IPS-15b (cell line): ENCODE data around the gene NAT8L.

ENCODE experiments used
- H3K27me3 ChIP-seq: one replicate; pipeline ENCODE4 v1.6.1; 2013; ENCODE audit warnings: low read length; ENCODE audit not compliant: control insufficient read depth, insufficient read depth
- H3K36me3 ChIP-seq: one replicate; pipeline ENCODE4 v1.6.1; 2013; ENCODE audit warnings: low read length; ENCODE audit not compliant: control insufficient read depth, insufficient read depth
- H3K4me1 ChIP-seq: one replicate; pipeline ENCODE4 v1.6.1; 2013; ENCODE audit warnings: mild to moderate bottlenecking, low read length; ENCODE audit not compliant: control insufficient read depth, insufficient read depth
- H3K4me3 ChIP-seq: one replicate; pipeline ENCODE4 v1.5.1; 2013; ENCODE audit warnings: low read depth, low read length
- H3K9ac ChIP-seq: one replicate; pipeline ENCODE4 v1.6.1; 2013; ENCODE audit warnings: low read depth, mild to moderate bottlenecking, low read length
- H3K9me3 ChIP-seq: one replicate; pipeline ENCODE4 v1.6.1; 2013; ENCODE audit warnings: mild to moderate bottlenecking, low read length; ENCODE audit not compliant: control insufficient read depth, insufficient read depth

NAT8L gene

GRCh38 chr4:2074588-2074987 lies 15.5 kb downstream of the NAT8L start:
- Histone ChIP-seq H3K36me3 (no peaks in the 10 kb centered on the region), H3K9ac (no peak overlapping the region), H3K4me3 (no peak overlapping the region), H3K4me1 (peaks cover 2% of the 10 kb centered on the region), H3K27me3 (no peaks in the 10 kb centered on the region), H3K9me3 (no peaks in the 10 kb centered on the region)

- Histone ChIP-seq H3K9ac (no peak overlapping the region), H3K9me3 (no peaks in the 10 kb centered on the region), H3K36me3 (no peaks in the 10 kb centered on the region), H3K4me1 (peaks cover 2% of the 10 kb centered on the region), H3K27me3 (no peaks in the 10 kb centered on the region), H3K4me3 (no peak overlapping the region)
These were observed 16.3 kb downstream of the NAT8L start for GRCh38 chr4:2075171-2075986.

GRCh38 chr4:2075987-2076907 lies 17.1 kb downstream of the NAT8L start:
- no peak overlapping the region for H3K4me3 ChIP-seq
- no peak overlapping the region for H3K9ac ChIP-seq
- H3K27me3 ChIP-seq, result no peaks in the 10 kb centered on the region
- H3K9me3 ChIP-seq, result no peaks in the 10 kb centered on the region
- H3K36me3 ChIP-seq, result no peaks in the 10 kb centered on the region
- H3K4me1 ChIP-seq, result peaks cover 2% of the 10 kb centered on the region

GRCh38 chr4:2076908-2077536 lies 17.9 kb downstream of the NAT8L start:
- Histone ChIP-seq H3K27me3 (no peaks in the 10 kb centered on the region), H3K4me1 (no peaks in the 10 kb centered on the region), H3K9me3 (no peaks in the 10 kb centered on the region), H3K4me3 (no peak overlapping the region), H3K36me3 (no peaks in the 10 kb centered on the region), H3K9ac (peak overlapping the region; percentile 37)

GRCh38 chr4:2077537-2078460 lies 18.7 kb downstream of the NAT8L start:
- Histone ChIP-seq H3K9ac (no peak overlapping the region), H3K27me3 (no peaks in the 10 kb centered on the region), H3K4me1 (no peaks in the 10 kb centered on the region), H3K9me3 (no peaks in the 10 kb centered on the region), H3K36me3 (no peaks in the 10 kb centered on the region), H3K4me3 (no peak overlapping the region)

- H3K4me3 ChIP-seq, result no peak overlapping the region
- H3K4me1 ChIP-seq, result no peaks in the 10 kb centered on the region
- H3K9me3 ChIP-seq, result no peaks in the 10 kb centered on the region
- no peaks in the 10 kb centered on the region for H3K27me3 ChIP-seq
- no peak overlapping the region for H3K9ac ChIP-seq
- H3K36me3 ChIP-seq, result no peaks in the 10 kb centered on the region
These were observed 19.5 kb downstream of the NAT8L start for GRCh38 chr4:2078584-2078983.

- Histone ChIP-seq H3K4me1 (no peaks in the 10 kb centered on the region), H3K4me3 (no peak overlapping the region), H3K9ac (no peak overlapping the region), H3K36me3 (no peaks in the 10 kb centered on the region), H3K27me3 (no peaks in the 10 kb centered on the region), H3K9me3 (no peaks in the 10 kb centered on the region)
These were observed 19.9 kb downstream of the NAT8L start for GRCh38 chr4:2079006-2079405.

GRCh38 chr4:2079926-2080325 lies 20.8 kb downstream of the NAT8L start:
- Histone ChIP-seq H3K4me3 (no peak overlapping the region), H3K9ac (no peak overlapping the region), H3K27me3 (no peaks in the 10 kb centered on the region), H3K9me3 (no peaks in the 10 kb centered on the region), H3K4me1 (no peaks in the 10 kb centered on the region), H3K36me3 (no peaks in the 10 kb centered on the region)

- Histone ChIP-seq H3K9me3 (no peaks in the 10 kb centered on the region), H3K36me3 (no peaks in the 10 kb centered on the region), H3K27me3 (no peaks in the 10 kb centered on the region), H3K4me1 (no peaks in the 10 kb centered on the region), H3K4me3 (no peak overlapping the region), H3K9ac (no peak overlapping the region)
These were observed 21.5 kb downstream of the NAT8L start for GRCh38 chr4:2080429-2081300.

GRCh38 chr4:2081540-2081939 lies 22.4 kb downstream of the NAT8L start:
- no peaks in the 10 kb centered on the region for H3K27me3 ChIP-seq
- no peak overlapping the region for H3K4me3 ChIP-seq
- H3K36me3 ChIP-seq, result no peaks in the 10 kb centered on the region
- no peak overlapping the region for H3K9ac ChIP-seq
- H3K4me1 ChIP-seq, result no peaks in the 10 kb centered on the region
- no peaks in the 10 kb centered on the region for H3K9me3 ChIP-seq
